NCI-H345 (cell line): Measurements from ENCODE around the gene OR6B3.

Experiments used
- DNase-seq: peaks from one replicate; lab custom pipeline; 2025; lab: John Stamatoyannopoulos, UW

The OR6B3 gene

GRCh38 chr2:240043279-240043989, 9.9 kb downstream of the OR6B3 start:
- DNase-seq, result no peak

GRCh38 chr2:240042740-240043139, 10.6 kb downstream of the OR6B3 start:
- DNase-seq, result no peak

GRCh38 chr2:240041363-240041762, 12.0 kb downstream of the OR6B3 start:
- DNase-seq, result no peak

- DNase-seq, result no peak
Measured at GRCh38 chr2:240037358-240037757, 16.0 kb downstream of the OR6B3 start.

- DNase-seq, result no peak
Measured at GRCh38 chr2:240033330-240033678, 20.0 kb downstream of the OR6B3 start.

- DNase-seq, result no peak
Measured at GRCh38 chr2:240032406-240033329, 20.7 kb downstream of the OR6B3 start.

- DNase-seq, result no peak
Measured at GRCh38 chr2:240030379-240031094, 22.8 kb downstream of the OR6B3 start, which contains the start of gene OR6B2. OR6B2 (minus strand) TSS chr2:240030429; CDS start chr2:240030429, 0 bp downstream.

GRCh38 chr2:240024766-240025165, 28.6 kb downstream of the OR6B3 start:
- no peak for DNase-seq

- no peak for DNase-seq
Measured at GRCh38 chr2:240023792-240024191, 29.5 kb downstream of the OR6B3 start.

- peak; percentile 59 for DNase-seq
Measured at GRCh38 chr2:240021488-240022104, 31.7 kb downstream of the OR6B3 start.

- no peak for DNase-seq
Measured at GRCh38 chr2:240018071-240018750, 35.1 kb downstream of the OR6B3 start.

GRCh38 chr2:240014327-240014726, 39.0 kb downstream of the OR6B3 start:
- DNase-seq, result no peak

- DNase-seq, result no peak
Measured at GRCh38 chr2:240013343-240013742, 40.0 kb downstream of the OR6B3 start.

GRCh38 chr2:240002983-240003382, 50.3 kb downstream of the OR6B3 start:
- DNase-seq, result no peak

GRCh38 chr2:240000671-240001070, 52.6 kb downstream of the OR6B3 start:
- DNase-seq, result no peak

- no peak for DNase-seq
Measured at GRCh38 chr2:239997686-239998409, 55.5 kb downstream of the OR6B3 start.
